Fibroblast of lung (primary cell): Measurements from ENCODE around the gene OR2T6. TPM values are rescaled to one million over a fixed set of nuclear protein-coding genes. Genes with fewer than 3 reads are reported as not detected.
A peak's percentile ranks its signal among the peaks of the same experiment; 100 is the strongest.

Experiments used
- DNase-seq, 2 donors: peaks; one replicate each; pipeline versions ENCODE4 v3.0.0 to v3.0.0-alpha.2; 2010; ENCODE audit warnings: low read depth in 2 of 2
- H2AFZ ChIP-seq: 2 replicates; pipeline ENCODE4 v1.5.1; 2012; ENCODE audit warnings: low read length, control low read depth, inconsistent platforms
- H3K27ac ChIP-seq: 2 replicates; pipeline ENCODE4 v1.5.1; 2011; ENCODE audit warnings: low read length, control low read depth; ENCODE audit not compliant: insufficient read depth
- H3K27me3 ChIP-seq: 2 replicates; pipeline ENCODE4 v1.5.1; 2011; ENCODE audit warnings: mild to moderate bottlenecking, low read length; ENCODE audit not compliant: control insufficient read depth, insufficient read depth
- H3K36me3 ChIP-seq: 2 replicates; pipeline ENCODE4 v1.5.1; 2011; ENCODE audit warnings: low read length; ENCODE audit not compliant: control insufficient read depth, insufficient read depth
- H3K4me1 ChIP-seq: 2 replicates; pipeline ENCODE4 v1.5.1; 2011; ENCODE audit warnings: low read length; ENCODE audit not compliant: control insufficient read depth, insufficient read depth; ENCODE audit errors: extremely low read depth
- H3K4me2 ChIP-seq: 2 replicates; pipeline ENCODE4 v1.5.1; 2011; ENCODE audit warnings: low read length, control low read depth; ENCODE audit not compliant: insufficient read depth; ENCODE audit errors: extremely low read depth
- H3K4me3 ChIP-seq, 4 experiments: fragments of 200-600 bp in 1 of 4; sonication (generic) in 1 of 4; replicated peaks in 1 of 4; 2 replicates each; pipeline ENCODE4 v1.5.1; 2011 to 2016; ENCODE audit warnings: low read length in 4 of 4, low read depth in 3 of 4, mild to moderate bottlenecking in 3 of 4, control low read depth in 2 of 4, inconsistent platforms in 1 of 4, mixed read lengths in 1 of 4; ENCODE audit not compliant: insufficient read depth in 1 of 4; ENCODE audit errors: control extremely low read depth in 1 of 4
- H3K79me2 ChIP-seq: 2 replicates; pipeline ENCODE4 v1.5.1; 2012; ENCODE audit warnings: mild to moderate bottlenecking, low read length, inconsistent platforms; ENCODE audit not compliant: control insufficient read depth, insufficient read depth
- H3K9ac ChIP-seq: 2 replicates; pipeline ENCODE4 v1.5.1; 2011; ENCODE audit warnings: mild to moderate bottlenecking, low read length, control low read depth; ENCODE audit not compliant: insufficient read depth
- H3K9me3 ChIP-seq: 2 replicates; pipeline ENCODE4 v1.5.1; 2012; ENCODE audit warnings: low read depth, low read length; ENCODE audit not compliant: control insufficient read depth, insufficient read depth
- H4K20me1 ChIP-seq: 2 replicates; pipeline ENCODE4 v1.5.1; 2011; ENCODE audit warnings: low read length; ENCODE audit not compliant: control insufficient read depth, insufficient read depth; ENCODE audit errors: extremely low read depth
- EZH2 ChIP-seq: IDR thresholded peaks from 2 replicates; pipeline ENCODE4 v1.5.1; 2012; ENCODE audit warnings: low read length, control low read depth, mild to moderate bottlenecking; ENCODE audit errors: missing control alignments
- polyA plus RNA-seq, 2 donors: library from polyadenylated mRNA; depleted of rRNA in 1 of 2; stranded (reverse) in 1 of 2; unstranded in 1 of 2; fragments of >200 nt; gene quantifications; 2 replicates each; pipeline ENCODE4 v1.2.1, GENCODE V29; 2011 to 2012; ENCODE audit warnings: missing spikeins in 1 of 2
- total RNA-seq: library from RNA; depleted of rRNA; stranded (reverse); fragments of >200 nt; gene quantifications from 2 replicates; pipeline ENCODE4 v1.2.1, GENCODE V29; 2014
- TF ChIP-seq, protein P1 (sequence below), 2 donors: IDR thresholded peaks in 1 of 2; conservative IDR thresholded peaks in 1 of 2; 1 replicate in 1 of 2; 2 replicates in 1 of 2; pipeline ENCODE4 v1.5.1; 2011 to 2012; ENCODE audit warnings: low read length in 2 of 2, control low read depth in 1 of 2, inconsistent platforms in 1 of 2, low read depth in 1 of 2, mild to moderate bottlenecking in 1 of 2

Gene OR2T6
- total and polyA plus RNA-seq, 2 donors (not counting 1 experiment from before 2014, with no cell fraction given): not detected

DNA sequence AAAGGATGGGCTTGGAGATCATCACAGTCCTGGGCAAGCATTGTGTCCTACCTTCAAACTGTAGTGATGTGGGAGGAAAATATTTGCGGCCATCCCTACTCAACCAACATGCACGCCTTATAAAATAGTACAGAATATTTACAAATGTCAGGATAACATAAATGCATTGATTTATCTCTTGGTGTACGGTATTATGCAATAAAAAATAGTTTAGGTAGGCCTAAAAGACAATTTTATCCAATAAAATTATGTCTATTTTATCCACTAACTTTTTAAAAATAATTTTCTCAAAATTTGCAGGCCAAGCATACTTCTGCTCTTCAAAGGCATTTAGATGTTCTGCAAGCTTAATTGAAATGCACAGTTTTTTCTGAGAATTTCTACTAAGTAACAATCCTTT, 27.2 kb downstream of the OR2T6 start, which contains the start of gene OR2T1:
Gene OR2T1, plus strand, starts transcription at position 301 of the 400 bp plus-strand sequence. CDS start 3,100 bp downstream, outside the sequence.
- Histone ChIP-seq H3K27ac (no peak within 1 kb of the TSS), H3K9me3 (no peaks in the 10 kb centered on the region), H3K79me2 (no peaks in the 10 kb centered on the region), H3K9ac (no peak within 1 kb of the TSS), H3K4me2 (no peak within 1 kb of the TSS), H2AFZ (no peak within 1 kb of the TSS), H3K4me3 (no peak within 1 kb of the TSS), H3K36me3 (no peaks in the 10 kb centered on the region), H3K27me3 (no peaks in the 10 kb centered on the region), H3K4me1 (no peaks in the 10 kb centered on the region), H4K20me1 (no peaks in the 10 kb centered on the region)
- DNase-seq: no peak
- TF ChIP-seq EZH2: no peak
- TF ChIP-seq, protein P1, sequence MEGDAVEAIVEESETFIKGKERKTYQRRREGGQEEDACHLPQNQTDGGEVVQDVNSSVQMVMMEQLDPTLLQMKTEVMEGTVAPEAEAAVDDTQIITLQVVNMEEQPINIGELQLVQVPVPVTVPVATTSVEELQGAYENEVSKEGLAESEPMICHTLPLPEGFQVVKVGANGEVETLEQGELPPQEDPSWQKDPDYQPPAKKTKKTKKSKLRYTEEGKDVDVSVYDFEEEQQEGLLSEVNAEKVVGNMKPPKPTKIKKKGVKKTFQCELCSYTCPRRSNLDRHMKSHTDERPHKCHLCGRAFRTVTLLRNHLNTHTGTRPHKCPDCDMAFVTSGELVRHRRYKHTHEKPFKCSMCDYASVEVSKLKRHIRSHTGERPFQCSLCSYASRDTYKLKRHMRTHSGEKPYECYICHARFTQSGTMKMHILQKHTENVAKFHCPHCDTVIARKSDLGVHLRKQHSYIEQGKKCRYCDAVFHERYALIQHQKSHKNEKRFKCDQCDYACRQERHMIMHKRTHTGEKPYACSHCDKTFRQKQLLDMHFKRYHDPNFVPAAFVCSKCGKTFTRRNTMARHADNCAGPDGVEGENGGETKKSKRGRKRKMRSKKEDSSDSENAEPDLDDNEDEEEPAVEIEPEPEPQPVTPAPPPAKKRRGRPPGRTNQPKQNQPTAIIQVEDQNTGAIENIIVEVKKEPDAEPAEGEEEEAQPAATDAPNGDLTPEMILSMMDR (conservative IDR thresholded peaks at IDR 0.05 in 1 of 2, IDR thresholded peaks at IDR 0.05 in 1 of 2; ENCODE audit: low read depth in 1 of 2, low read length in 2 of 2): no peak

- H3K9me3 ChIP-seq: no peaks in the 10 kb centered on the region
- H4K20me1 ChIP-seq: no peaks in the 10 kb centered on the region
- TF ChIP-seq EZH2: no peak
- TF ChIP-seq, protein P1 (conservative IDR thresholded peaks at IDR 0.05 in 1 of 2, IDR thresholded peaks at IDR 0.05 in 1 of 2; ENCODE audit: low read depth in 1 of 2, low read length in 2 of 2): no peak
- H3K4me3 ChIP-seq: no peak overlapping the region
- H3K27ac ChIP-seq: no peak overlapping the region
- DNase-seq: peak in 1 of 2 donors; percentile 1
- no peak overlapping the region for H3K4me2 ChIP-seq
- no peaks in the 10 kb centered on the region for H3K79me2 ChIP-seq
- no peak overlapping the region for H3K9ac ChIP-seq
- no peaks in the 10 kb centered on the region for H3K4me1 ChIP-seq
- no peaks in the 10 kb centered on the region for H3K27me3 ChIP-seq
- H3K36me3 ChIP-seq: no peaks in the 10 kb centered on the region
- no peak overlapping the region for H2AFZ ChIP-seq
Observed at GRCh38 chr1:248404024-248404423, 28.5 kb downstream of the OR2T6 start.

GRCh38 chr1:248406721-248407692, 31.5 kb downstream of the OR2T6 start:
- Histone ChIP-seq H2AFZ (no peak overlapping the region), H3K79me2 (no peaks in the 10 kb centered on the region), H3K4me1 (no peaks in the 10 kb centered on the region), H3K9me3 (no peaks in the 10 kb centered on the region), H3K36me3 (no peaks in the 10 kb centered on the region), H3K27ac (no peak overlapping the region), H3K9ac (no peak overlapping the region), H3K4me3 (no peak overlapping the region), H3K27me3 (no peaks in the 10 kb centered on the region), H4K20me1 (no peaks in the 10 kb centered on the region), H3K4me2 (no peak overlapping the region)
- DNase-seq: no peak
- TF ChIP-seq EZH2: no peak
- TF ChIP-seq, protein P1 (conservative IDR thresholded peaks at IDR 0.05 in 1 of 2, IDR thresholded peaks at IDR 0.05 in 1 of 2; ENCODE audit: low read depth in 1 of 2, low read length in 2 of 2): no peak
